ENCODE data around the gene TSPAN32.
"Not testable (repeated sequence)": the region's sequence is repeated elsewhere in the genome, so short reads cannot be mapped to it uniquely, and the experiment has no call there.

GRCh38 chr11:2335286-2335685 lies 33.5 kb downstream of the TSPAN32 start:
- not testable (repeated sequence) for TF ChIP-seq CTCF (IDR thresholded peaks at IDR 0.05; ENCODE audit: borderline replicate concordance, extremely low read depth, low read length, poor library complexity, severe bottlenecking); EZH2 (IDR thresholded peaks at IDR 0.05; ENCODE audit: borderline replicate concordance, low read depth, low read length, severe bottlenecking)
